Measurements from ENCODE around the gene PIGH.

PIGH gene

DNA sequence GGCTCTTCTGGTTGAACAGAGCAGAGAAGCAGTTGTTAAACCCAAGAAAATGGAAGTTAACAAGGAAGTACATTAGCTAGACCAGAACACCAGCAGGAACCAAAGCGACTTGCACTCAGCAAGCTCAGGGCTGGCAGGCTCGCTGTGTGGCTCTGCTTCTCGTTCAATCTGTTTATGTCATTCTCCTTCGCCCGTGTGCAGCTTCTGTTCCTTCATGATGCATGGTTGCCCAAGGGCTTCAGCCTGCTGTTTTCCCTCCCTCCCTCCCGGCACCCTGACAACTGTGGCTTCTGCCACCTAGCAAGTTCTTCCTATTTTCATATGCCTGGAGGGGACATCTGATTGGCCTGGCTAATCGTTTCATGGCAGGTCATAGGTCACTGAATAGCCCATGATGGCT lies 25.3 kb downstream of the PIGH start:
- DNase-seq (ENCODE audit: low read depth in 2 of 2): no peak

- DNase-seq (ENCODE audit: low read depth in 2 of 2): no peak
Measured at GRCh38 chr14:67574156-67574555, 25.9 kb downstream of the PIGH start.

GRCh38 chr14:67573228-67574010 lies 26.6 kb downstream of the PIGH start:
- no peak for DNase-seq (ENCODE audit: low read depth in 2 of 2)

- no peak for DNase-seq (ENCODE audit: low read depth in 2 of 2)
Measured at GRCh38 chr14:67572608-67573007, 27.5 kb downstream of the PIGH start.

DNA sequence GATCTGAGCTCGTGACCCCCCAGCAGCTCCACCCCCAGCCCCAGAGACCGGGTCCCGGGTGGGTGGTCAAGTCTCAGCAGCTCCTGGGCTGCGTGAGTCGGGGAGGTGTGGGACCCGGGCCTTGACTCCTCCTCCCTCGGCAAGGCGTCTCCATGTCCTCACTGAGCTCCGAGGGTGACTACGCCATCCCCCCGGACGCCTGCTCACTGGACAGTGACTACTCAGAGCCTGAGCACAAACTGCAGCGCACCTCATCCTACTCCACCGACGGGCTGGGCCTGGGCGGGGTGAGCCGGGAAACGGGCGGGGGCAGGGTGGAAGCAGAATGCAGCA lies 28.1 kb downstream of the PIGH start:
- no peak for DNase-seq (ENCODE audit: low read depth in 2 of 2)

GRCh38 chr14:67571275-67571990 lies 28.6 kb downstream of the PIGH start:
- peak; percentile 55 to 57 for DNase-seq (ENCODE audit: low read depth in 2 of 2)

GRCh38 chr14:67570453-67570852 lies 29.6 kb downstream of the PIGH start:
- no peak for DNase-seq (ENCODE audit: low read depth in 2 of 2)

DNA sequence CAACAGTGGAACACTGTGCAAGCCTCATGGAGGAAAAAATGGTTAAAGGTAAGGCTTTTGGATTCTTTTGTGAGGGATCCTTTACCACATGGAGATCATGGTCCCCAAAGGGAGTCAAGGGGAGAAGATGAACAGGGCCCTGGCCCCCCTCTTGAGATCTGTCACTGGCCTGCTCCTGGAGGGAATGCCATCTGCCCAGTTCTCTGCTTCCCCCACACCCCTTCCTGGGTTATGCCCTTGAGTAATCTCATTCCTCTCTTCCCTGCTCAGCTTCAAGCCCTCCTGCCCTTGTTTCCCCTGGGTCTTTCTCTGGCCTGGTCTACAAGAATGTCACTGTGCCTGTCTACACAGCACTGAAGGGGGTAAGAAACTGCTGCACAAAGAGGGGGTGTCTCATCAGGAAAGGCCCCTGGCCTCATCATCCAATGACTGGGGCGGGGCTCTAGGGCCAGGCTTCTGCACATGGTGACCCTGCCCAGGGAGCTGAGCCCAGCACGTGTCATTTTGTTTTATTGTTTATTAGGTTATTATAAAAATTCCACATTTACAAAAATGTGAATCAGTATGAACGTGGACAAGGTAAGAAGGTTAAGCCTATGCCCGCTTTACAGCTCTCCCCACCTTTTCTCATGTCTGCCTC lies 30.3 kb downstream of the PIGH start:
- no peak for DNase-seq (ENCODE audit: low read depth in 2 of 2)

GRCh38 chr14:67569011-67569650 lies 30.9 kb downstream of the PIGH start:
- DNase-seq (ENCODE audit: low read depth in 2 of 2): no peak

DNA sequence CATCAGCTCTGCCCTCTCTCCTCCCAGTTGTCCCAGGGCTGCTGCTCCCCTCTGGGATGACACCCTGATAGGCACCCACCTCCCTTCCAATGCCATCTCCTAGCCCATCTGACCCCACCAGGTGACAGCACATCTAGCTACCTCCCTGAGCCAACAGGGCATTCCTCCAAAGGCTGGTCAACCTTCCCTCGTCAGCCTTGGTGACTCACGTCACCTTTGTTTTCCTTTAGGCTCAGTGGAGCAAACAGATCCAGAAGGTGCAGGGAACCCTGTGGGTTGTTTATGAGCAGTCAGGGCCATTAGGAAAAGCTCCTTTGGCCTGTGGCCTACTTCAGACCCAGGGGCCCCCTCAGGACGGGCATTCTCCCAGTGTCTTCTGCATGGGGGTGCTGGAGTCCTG lies 32.4 kb downstream of the PIGH start:
- no peak for DNase-seq (ENCODE audit: low read depth in 2 of 2)

DNA sequence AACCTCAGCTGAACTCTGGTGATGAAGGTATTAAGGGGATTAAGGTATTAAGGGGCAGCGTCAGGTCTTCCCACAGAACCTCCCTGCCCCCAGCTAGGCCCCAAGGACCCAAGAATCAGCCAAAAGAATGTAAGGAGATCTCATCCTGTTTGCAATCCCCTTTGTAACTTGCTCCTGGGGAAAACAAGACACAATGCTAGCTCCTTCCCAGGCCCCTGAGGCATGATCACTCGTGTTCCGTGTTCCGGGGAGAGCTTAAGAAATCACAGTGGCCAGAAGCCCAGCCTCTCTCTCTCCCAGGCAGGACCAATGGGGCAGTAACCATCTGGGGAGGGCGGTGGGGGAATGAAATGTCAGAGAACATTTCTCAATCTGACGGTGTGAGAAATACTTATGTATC lies 33.2 kb downstream of the PIGH start:
- no peak for DNase-seq (ENCODE audit: low read depth in 2 of 2)

- no peak for DNase-seq (ENCODE audit: low read depth in 2 of 2)
Measured at GRCh38 chr14:67564236-67564635, 35.8 kb downstream of the PIGH start.

DNA sequence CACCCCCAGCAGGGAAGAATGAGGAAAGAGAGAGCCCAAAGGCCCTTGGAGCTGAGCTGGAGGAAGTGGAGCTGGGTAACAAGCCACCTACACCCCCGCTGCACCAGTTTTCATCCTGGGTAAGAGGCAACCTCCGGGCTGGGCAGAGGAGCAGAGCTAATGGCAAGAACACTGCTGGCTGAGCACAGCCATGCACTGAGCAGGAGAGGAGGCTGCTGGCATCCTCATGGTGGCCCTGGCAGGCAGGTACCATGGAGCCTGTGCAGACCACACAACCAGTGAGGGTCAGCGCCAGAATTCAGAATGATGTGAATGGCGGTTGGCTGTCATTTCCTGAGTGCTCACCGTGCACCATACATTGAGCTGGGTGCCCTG lies 37.3 kb downstream of the PIGH start:
- no peak for DNase-seq (ENCODE audit: low read depth in 2 of 2)

- DNase-seq (ENCODE audit: low read depth in 2 of 2): no peak
Measured at GRCh38 chr14:67562025-67562775, 37.9 kb downstream of the PIGH start.

GRCh38 chr14:67559639-67560038 lies 40.4 kb downstream of the PIGH start:
- no peak for DNase-seq (ENCODE audit: low read depth in 2 of 2)

DNA sequence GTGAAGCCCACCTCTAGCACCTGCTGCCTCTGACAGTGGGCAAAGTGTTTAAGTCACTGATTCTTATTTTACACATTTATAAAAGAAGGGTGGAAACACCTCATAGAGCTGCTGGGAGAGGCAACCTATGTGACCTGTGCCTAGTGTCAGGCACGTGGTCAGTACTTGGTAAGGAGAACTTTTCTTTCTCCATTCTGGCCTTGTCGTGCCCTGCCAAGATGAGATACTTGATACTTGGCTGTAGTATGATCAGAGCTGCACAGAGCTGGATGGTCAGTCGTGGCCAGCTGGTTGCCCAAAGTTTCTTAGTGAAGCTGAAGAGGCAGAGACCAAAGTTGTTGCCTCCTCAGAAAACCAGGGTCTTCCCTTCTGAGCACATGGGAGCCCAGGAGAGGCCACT lies 42.4 kb downstream of the PIGH start:
- DNase-seq (ENCODE audit: low read depth in 2 of 2): no peak

DNA sequence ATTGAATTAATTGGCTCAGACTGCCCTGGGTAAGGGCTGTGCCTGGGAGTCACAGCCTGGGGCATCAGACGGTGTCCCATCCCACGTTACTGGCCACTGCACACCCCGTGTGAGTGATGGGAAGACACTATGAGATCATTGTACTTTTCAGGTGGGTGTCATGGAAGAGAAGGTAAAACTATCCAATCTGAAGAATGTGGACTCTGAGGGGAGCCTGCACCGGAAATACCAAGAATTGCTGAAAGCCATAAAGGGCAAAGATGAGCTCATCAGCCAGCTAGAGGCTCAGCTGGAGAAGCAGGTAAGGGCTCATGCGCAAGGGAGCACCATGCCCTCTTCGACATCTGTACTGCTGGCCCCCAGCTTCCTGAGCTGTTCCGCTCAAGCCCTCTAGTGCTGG lies 43.0 kb downstream of the PIGH start:
- no peak for DNase-seq (ENCODE audit: low read depth in 2 of 2)

DNA sequence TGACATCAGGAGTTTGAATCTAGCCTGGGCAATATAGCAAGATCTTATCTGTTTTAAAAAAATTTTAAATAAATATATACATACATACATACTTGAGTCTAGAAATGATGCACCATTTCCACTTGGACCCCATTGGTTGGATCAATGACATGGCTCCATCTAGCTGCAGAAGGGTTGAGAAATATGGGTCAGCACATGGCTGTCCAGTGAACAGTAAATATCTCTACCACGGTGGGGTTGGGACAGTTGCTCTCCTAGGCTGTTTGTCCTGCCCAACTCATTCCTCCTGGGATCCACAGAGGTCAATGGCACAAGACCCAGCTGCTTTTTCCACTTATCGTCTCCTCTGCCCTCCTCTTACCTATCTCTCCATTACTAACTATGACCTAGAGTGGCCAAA lies 43.4 kb downstream of the PIGH start:
- DNase-seq (ENCODE audit: low read depth in 2 of 2): no peak

DNA sequence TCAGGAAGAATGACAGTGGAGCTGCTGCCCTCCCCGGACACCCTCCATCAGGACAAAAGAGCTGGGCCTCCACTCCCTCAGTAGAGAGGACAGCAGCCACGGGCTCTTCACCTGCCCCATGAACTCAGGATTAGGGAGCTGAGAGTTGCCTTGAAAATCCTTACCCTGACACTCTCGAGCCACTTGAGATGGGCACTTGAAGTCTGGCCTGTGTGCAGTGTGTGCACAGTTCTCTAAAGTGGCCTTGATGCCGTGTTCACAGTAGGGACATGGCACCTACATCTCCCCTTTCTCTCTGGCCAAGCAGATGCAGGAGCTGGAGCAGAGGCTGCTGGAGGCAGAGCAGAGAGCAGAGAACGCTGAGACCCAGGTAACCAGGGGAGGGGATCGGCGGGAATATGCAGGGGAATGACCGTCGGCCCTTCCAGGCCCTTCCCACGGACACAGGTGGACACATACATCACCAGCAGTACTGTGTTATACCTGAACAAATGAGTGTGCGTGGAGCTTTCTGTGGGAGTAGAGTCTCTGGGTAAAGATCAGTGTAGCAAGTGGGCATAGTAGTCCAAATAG lies 44.5 kb downstream of the PIGH start:
- no peak for DNase-seq (ENCODE audit: low read depth in 2 of 2)

DNA sequence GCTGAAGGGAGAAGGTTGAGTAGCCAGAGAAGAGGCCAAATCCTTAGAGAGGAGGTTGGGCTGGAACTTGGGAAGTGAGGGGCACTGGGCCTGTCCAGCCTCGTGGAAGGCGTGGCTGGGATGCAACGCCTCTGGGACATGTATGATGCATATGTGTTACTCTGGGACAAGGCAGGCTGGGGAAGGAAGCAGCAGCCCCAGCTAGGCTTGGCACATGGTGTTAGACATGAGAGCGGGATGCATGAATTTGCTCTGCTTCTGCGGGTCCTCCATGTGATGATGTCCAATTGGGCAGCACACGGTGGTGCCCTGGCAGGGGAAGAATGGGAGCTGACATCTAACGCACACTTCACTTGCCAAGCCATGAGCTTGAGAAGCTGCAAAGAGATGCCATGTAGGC lies 45.7 kb downstream of the PIGH start:
- no peak for DNase-seq (ENCODE audit: low read depth in 2 of 2)

DNA sequence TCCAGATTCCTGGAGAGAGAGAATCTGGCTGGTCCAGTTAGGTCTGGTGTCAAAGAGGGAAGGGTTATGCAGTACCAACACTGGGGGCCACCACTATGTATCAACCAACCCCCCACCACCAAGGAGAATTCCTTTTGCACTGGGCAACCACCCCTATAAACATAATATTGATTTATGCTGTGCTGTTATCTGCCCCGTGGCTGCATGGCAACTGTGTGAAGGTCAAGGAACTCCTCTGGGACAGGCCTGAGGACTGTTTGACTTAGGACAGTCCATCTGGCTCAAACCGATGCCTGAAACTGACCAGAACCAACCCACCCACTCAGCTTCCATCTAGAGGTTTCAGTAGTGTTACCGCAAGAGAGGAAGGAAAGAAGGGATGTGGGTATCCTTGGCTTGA lies 46.5 kb downstream of the PIGH start:
- DNase-seq (ENCODE audit: low read depth in 2 of 2): no peak

DNA sequence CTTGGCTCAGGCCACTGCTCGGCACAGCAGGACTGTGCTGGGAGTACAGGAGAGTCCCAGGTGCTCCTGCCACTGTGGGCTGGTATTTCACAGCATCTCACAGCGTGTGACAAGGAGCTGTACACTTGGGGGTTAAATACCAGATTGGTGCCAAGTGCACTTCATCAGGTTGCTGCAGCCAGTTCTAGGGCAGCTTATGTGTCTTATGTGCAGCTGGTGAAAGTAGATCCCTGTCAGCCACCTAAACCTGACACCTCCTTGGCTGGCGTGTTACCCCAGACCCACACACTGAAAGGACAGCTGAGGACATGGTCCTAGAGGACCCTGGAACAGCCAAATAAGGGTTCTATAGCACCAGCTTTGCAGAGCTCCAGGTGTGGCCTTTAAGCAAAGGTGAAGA lies 48.1 kb downstream of the PIGH start:
- no peak for DNase-seq (ENCODE audit: low read depth in 2 of 2)
